SK-N-SH treated with all-trans-retinoic acid at 6 μM for 48 hours (cell line): ENCODE measurements around the gene OR6N1.

Experiments
- CSDC2 ChIP-seq: fragments of 250-450 bp; sonication (Bioruptor Pico); IDR thresholded peaks from 2 replicates; pipeline ENCODE4 v1.5.0; 2020; ENCODE audit warnings: mild to moderate bottlenecking, moderate library complexity
- ISL1 ChIP-seq: fragments of 250-450 bp; sonication (Bioruptor Pico); IDR thresholded peaks from 2 replicates; pipeline ENCODE4 v2.1.2; 2022; ENCODE audit warnings: mild to moderate bottlenecking, moderate library complexity
- OSR1 ChIP-seq: fragments of 250-450 bp; sonication (Bioruptor Pico); IDR thresholded peaks from 2 replicates; pipeline ENCODE4 v1.8.0; 2022; ENCODE audit warnings: moderate library complexity, mild to moderate bottlenecking, inconsistent platforms
- RARB ChIP-seq: fragments of 250-450 bp; sonication (Bioruptor Pico); IDR thresholded peaks from 2 replicates; pipeline ENCODE4 v1.8.0; 2021; ENCODE audit warnings: mild to moderate bottlenecking, moderate library complexity
- ZC3H10 ChIP-seq: fragments of 250-450 bp; sonication (Bioruptor Pico); IDR thresholded peaks from 2 replicates; pipeline ENCODE4 v1.5.1; 2021; ENCODE audit warnings: mild to moderate bottlenecking, moderate library complexity
- ZFP30 ChIP-seq: fragments of 450-650 bp; formaldehyde crosslinking; IDR thresholded peaks from 2 replicates; pipeline ENCODE4 v1.5.0; 2022; ENCODE audit warnings: mild to moderate bottlenecking, moderate library complexity
- ZNF565 ChIP-seq: fragments of 450-650 bp; formaldehyde crosslinking; conservative IDR thresholded peaks from 2 replicates; pipeline ENCODE4 v1.5.0; 2020; ENCODE audit warnings: low read depth, mild to moderate bottlenecking, moderate library complexity
- TF ChIP-seq, protein P1 (sequence below): fragments of 250-450 bp; sonication (Bioruptor Pico); IDR thresholded peaks from 2 replicates; pipeline ENCODE4 v1.5.1; 2020; ENCODE audit warnings: low read depth, mild to moderate bottlenecking, moderate library complexity
- TF ChIP-seq, protein P2 (sequence below): fragments of 250-450 bp; sonication (Bioruptor Pico); IDR thresholded peaks from 2 replicates; pipeline ENCODE4 v1.8.0; 2021; ENCODE audit warnings: low read depth, mild to moderate bottlenecking, moderate library complexity, borderline replicate concordance

DNA sequence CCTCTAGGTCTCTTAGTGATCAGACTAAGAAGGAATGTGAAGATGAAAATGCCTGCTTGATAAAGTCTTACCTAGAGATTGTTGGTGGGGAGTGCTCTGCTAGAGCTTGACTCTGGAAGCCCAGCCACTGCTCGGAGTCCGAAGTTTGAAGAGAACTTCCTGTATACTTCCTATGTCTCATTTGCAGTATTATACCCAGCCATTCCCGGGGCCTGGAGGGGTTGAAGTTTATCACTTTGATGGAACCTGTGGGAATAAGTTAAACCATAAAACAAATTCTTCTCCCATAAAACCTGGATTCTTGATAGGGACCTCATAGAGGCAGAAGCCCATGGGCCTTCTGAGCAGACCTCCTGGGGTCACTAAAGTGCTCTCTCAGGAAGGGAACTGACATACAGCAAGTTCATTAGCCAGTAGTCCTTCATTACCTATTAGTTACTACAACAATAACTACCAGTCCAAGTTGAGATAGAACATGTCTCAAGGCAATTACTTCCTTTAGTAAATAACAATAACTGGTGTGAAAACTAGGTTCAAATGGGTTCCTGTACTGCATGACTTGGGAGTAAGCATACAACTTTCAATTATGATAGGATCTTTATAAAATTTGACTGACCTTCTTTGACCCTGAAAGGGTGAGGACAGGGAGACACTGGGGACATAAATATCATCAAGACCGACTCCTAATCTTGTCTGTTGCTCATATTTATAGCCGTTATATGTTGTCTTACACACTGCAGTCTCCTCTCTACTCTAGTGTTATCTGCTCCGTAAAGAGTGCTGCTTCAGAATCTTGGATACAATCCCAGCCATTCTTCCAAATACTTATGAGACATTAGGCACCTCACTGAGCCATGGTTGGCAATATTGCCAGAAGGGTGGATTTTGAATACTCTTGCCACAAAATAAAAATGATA, at the start of gene OR6N1:
- TF ChIP-seq, protein P1, sequence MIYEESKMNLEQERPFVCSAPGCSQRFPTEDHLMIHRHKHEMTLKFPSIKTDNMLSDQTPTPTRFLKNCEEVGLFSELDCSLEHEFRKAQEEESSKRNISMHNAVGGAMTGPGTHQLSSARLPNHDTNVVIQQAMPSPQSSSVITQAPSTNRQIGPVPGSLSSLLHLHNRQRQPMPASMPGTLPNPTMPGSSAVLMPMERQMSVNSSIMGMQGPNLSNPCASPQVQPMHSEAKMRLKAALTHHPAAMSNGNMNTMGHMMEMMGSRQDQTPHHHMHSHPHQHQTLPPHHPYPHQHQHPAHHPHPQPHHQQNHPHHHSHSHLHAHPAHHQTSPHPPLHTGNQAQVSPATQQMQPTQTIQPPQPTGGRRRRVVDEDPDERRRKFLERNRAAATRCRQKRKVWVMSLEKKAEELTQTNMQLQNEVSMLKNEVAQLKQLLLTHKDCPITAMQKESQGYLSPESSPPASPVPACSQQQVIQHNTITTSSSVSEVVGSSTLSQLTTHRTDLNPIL: no peak
- TF ChIP-seq, protein P2, sequence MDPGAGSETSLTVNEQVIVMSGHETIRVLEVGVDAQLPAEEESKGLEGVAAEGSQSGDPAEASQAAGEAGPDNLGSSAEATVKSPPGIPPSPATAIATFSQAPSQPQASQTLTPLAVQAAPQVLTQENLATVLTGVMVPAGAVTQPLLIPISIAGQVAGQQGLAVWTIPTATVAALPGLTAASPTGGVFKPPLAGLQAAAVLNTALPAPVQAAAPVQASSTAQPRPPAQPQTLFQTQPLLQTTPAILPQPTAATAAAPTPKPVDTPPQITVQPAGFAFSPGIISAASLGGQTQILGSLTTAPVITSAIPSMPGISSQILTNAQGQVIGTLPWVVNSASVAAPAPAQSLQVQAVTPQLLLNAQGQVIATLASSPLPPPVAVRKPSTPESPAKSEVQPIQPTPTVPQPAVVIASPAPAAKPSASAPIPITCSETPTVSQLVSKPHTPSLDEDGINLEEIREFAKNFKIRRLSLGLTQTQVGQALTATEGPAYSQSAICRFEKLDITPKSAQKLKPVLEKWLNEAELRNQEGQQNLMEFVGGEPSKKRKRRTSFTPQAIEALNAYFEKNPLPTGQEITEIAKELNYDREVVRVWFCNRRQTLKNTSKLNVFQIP: no peak
- TF ChIP-seq ZNF565 (CRISPR knock-in tag) (no peak), ISL1 (no peak), CSDC2 (no peak), ZFP30 (CRISPR knock-in tag) (no peak), OSR1 (no peak), RARB (CRISPR knock-in tag) (no peak), ZC3H10 (CRISPR knock-in tag) (no peak)
